Mesothelial cell of epicardium (in vitro differentiated cells): ENCODE data around the gene TCIRG1. TPM values are rescaled to one million over a fixed set of nuclear protein-coding genes. Genes with fewer than 3 reads are reported as not detected.
A peak's percentile ranks its signal among the peaks of the same experiment; 100 is the strongest.
"Not testable (repeated sequence)": the region's sequence is repeated elsewhere in the genome, so short reads cannot be mapped to it uniquely, and the experiment has no call there.

Experiments used
- DNase-seq, 2 experiments: peaks; one replicate each; pipeline ENCODE4 v3.0.0; 2021; ENCODE audit warnings: low spot score in 2 of 2; ENCODE audit not compliant: unreplicated experiment in 2 of 2
- H3K27ac Mint-ChIP-seq: 2 replicates; pipeline ENCODE4 v1.8.0; 2021; ENCODE audit warnings: mixed read lengths
- H3K27me3 Mint-ChIP-seq: 2 replicates; pipeline ENCODE4 v1.8.0; 2021; ENCODE audit warnings: low read depth, mixed read lengths
- H3K36me3 Mint-ChIP-seq: 2 replicates; pipeline ENCODE4 v1.8.0; 2021; ENCODE audit warnings: mixed read lengths
- H3K4me1 Mint-ChIP-seq: 2 replicates; pipeline ENCODE4 v1.8.0; 2021; ENCODE audit warnings: mixed read lengths
- H3K4me3 Mint-ChIP-seq: 2 replicates; pipeline ENCODE4 v1.8.0; 2021; ENCODE audit warnings: mild to moderate bottlenecking, moderate library complexity, mixed read lengths
- H3K9me3 Mint-ChIP-seq: 2 replicates; pipeline ENCODE4 v1.8.0; 2021; ENCODE audit warnings: mixed read lengths
- total RNA-seq: library from RNA; stranded (reverse); gene quantifications from 3 replicates; pipeline ENCODE4 v1.2.1, GENCODE V29; 2021
- TF ChIP-seq, protein P1 (sequence below): fragments of 200-600 bp; sonication (generic); IDR thresholded peaks from one replicate; pipeline ENCODE4 v1.5.0; 2021; ENCODE audit warnings: antibody characterized with exemption; ENCODE audit not compliant: unreplicated experiment

Gene TCIRG1, protein sequence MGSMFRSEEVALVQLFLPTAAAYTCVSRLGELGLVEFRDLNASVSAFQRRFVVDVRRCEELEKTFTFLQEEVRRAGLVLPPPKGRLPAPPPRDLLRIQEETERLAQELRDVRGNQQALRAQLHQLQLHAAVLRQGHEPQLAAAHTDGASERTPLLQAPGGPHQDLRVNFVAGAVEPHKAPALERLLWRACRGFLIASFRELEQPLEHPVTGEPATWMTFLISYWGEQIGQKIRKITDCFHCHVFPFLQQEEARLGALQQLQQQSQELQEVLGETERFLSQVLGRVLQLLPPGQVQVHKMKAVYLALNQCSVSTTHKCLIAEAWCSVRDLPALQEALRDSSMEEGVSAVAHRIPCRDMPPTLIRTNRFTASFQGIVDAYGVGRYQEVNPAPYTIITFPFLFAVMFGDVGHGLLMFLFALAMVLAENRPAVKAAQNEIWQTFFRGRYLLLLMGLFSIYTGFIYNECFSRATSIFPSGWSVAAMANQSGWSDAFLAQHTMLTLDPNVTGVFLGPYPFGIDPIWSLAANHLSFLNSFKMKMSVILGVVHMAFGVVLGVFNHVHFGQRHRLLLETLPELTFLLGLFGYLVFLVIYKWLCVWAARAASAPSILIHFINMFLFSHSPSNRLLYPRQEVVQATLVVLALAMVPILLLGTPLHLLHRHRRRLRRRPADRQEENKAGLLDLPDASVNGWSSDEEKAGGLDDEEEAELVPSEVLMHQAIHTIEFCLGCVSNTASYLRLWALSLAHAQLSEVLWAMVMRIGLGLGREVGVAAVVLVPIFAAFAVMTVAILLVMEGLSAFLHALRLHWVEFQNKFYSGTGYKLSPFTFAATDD
- 60.0 to 63.4 TPM (median 60.5 TPM) in 3 replicates for total RNA-seq

DNA sequence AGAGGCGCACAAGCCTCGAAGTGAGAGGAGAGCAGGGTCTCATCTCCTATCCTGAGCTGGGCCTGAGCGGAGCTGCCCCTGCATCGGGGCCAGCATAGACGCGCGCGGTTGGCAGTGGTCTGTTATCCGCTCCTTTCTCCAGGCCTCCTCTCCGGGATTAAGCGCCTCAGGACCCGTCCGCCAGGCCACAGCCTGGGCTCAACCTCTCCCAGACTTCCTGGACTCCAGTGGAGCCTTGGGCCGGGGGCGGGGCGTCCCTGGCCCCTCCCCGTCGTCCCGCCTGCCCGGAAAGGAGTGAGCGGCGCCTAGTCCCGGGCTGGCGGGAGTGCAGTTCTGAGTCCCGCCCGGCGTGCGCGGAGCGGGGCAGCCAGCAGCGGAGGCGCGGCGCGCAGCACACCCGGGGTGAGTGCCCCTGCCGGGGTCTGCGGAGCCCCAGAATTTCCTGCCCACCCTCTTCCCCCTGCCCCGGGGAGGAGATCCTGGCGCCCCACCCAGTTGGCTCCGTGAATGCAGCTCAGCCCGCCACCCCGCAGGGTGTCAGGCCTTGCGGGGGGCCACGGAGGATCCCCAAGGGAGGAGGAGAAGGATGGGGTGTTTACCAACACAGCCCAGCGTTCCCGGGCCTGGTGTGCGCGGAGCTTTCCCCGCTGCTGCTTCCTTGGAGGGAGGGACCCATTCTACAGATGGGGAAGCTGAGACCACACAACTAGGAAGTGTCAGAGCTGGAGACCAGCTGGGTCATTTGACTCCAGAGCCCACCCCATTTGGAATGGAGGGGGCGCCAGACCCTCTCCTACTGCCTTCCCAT, at the start of gene TCIRG1:
TCIRG1 (plus strand) TSS at position 308 of the 808 bp plus-strand sequence. CDS start 2,247 bp downstream, outside the sequence.
- TF ChIP-seq, protein P1, sequence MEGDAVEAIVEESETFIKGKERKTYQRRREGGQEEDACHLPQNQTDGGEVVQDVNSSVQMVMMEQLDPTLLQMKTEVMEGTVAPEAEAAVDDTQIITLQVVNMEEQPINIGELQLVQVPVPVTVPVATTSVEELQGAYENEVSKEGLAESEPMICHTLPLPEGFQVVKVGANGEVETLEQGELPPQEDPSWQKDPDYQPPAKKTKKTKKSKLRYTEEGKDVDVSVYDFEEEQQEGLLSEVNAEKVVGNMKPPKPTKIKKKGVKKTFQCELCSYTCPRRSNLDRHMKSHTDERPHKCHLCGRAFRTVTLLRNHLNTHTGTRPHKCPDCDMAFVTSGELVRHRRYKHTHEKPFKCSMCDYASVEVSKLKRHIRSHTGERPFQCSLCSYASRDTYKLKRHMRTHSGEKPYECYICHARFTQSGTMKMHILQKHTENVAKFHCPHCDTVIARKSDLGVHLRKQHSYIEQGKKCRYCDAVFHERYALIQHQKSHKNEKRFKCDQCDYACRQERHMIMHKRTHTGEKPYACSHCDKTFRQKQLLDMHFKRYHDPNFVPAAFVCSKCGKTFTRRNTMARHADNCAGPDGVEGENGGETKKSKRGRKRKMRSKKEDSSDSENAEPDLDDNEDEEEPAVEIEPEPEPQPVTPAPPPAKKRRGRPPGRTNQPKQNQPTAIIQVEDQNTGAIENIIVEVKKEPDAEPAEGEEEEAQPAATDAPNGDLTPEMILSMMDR = no peak
- Mint-ChIP-seq H3K4me1 (peaks cover 8% of the 10 kb centered on the region), H3K27me3 (no peaks in the 10 kb centered on the region), H3K36me3 (peaks cover 1% of the 10 kb centered on the region), H3K4me3 (peak within 1 kb of the TSS; percentile 57), H3K9me3 (no peaks in the 10 kb centered on the region), H3K27ac (peak within 1 kb of the TSS; percentile 91)
- no peak for DNase-seq

- not testable (repeated sequence) for H3K36me3 Mint-ChIP-seq, DNase-seq, H3K9me3 Mint-ChIP-seq, H3K27ac Mint-ChIP-seq, H3K4me1 Mint-ChIP-seq
- Mint-ChIP-seq H3K27me3 (peaks cover 65% of the 10 kb centered on the region), H3K4me3 (peak overlapping the region; percentile 50)
Observed at GRCh38 chr11:67990546-67991346, 48.1 kb upstream of the TCIRG1 start.

DNA sequence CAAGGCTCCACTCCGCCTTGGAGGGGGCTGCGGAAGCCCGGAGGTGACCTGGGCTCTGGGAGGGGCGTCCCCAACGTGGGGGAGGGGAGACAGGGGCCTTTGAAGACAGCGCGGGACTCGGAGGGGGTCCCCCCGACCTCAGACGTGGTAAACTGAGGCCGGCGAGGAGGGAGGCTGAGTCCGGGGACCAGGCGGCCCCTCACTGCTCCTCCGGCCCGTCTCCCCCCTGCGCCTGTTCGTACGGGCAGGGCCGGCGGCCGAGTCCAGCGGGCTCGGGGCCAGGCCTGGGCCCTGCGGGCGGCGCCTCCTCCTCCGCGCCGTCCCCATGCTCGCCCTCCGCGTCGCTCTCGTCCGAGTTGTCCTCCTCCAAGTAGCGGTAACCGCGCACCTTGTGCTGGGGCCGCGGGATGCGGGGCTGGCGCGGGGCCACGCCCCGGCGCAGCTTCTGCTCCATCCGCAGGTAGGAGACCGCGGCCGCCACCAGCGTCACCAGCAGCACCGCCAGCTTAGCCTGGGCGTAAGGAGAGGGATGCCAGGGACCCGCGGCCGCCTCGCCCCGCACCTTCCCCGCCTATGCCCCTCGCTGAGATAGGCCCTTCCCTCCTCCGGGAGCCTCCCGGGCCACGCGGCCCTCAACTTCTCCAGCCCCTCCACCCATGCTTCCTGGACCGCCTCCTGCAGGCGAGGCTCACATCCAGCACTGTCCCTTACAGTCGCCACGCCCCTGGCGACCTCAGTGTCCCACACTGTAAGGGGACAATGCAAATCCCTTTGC, 47.3 kb upstream of the TCIRG1 start:
- H3K27ac Mint-ChIP-seq, H3K9me3 Mint-ChIP-seq, H3K4me1 Mint-ChIP-seq, DNase-seq, H3K36me3 Mint-ChIP-seq: not testable (repeated sequence)
- Mint-ChIP-seq H3K4me3 (peak overlapping the region; percentile 49), H3K27me3 (peaks cover 62% of the 10 kb centered on the region)

DNA sequence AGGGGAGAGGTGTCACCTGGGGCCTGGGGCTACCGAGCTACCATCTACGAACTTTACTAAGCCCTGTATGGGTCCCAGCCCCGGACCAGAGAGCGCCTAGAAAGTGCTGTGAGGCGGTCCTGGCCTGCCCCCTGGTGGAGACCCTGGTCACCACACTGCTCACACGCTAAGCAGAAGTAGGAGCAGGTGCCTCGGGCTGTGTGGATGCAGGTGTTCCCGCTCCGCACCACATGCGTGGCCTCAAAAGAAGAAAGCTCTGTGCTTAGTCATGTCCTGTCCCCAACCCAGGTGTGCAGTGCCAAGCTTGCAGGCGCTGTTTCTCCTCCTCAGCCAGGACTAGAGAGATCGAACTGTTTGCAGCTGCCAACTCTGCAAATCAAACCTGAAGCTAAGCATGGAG, 45.0 kb upstream of the TCIRG1 start:
- TF ChIP-seq, protein P1 = peak; percentile 67
- not testable (repeated sequence) for H3K36me3 Mint-ChIP-seq, H3K4me1 Mint-ChIP-seq, H3K4me3 Mint-ChIP-seq, DNase-seq, H3K27ac Mint-ChIP-seq, H3K9me3 Mint-ChIP-seq
- peaks cover 50% of the 10 kb centered on the region for H3K27me3 Mint-ChIP-seq

- not testable (repeated sequence) for H3K36me3 Mint-ChIP-seq, H3K27ac Mint-ChIP-seq, H3K9me3 Mint-ChIP-seq, H3K4me1 Mint-ChIP-seq, H3K4me3 Mint-ChIP-seq, DNase-seq
- peaks cover 46% of the 10 kb centered on the region for H3K27me3 Mint-ChIP-seq
Observed at GRCh38 chr11:67994387-67994786, 44.4 kb upstream of the TCIRG1 start.

DNA sequence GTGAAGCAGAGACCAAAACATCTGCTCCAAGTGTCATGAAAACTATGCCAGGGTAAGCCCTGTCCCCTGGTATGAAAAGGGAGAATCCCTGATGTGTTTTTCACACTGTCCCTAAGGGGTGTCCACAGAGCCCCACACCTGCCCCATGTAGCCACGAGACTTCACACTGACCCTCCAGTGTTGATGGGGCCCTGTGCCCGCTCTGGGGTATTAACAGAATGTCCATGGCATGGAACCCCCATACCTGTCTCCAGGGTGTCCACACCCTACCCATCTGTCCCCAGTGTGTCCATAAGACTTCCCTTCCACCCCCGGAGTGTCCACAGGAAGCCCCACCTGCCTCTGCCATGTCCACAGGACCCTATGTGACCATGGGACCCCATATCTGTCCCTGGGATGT, 43.7 kb upstream of the TCIRG1 start:
- H3K4me3 Mint-ChIP-seq, H3K36me3 Mint-ChIP-seq, H3K27ac Mint-ChIP-seq, H3K9me3 Mint-ChIP-seq, DNase-seq, H3K4me1 Mint-ChIP-seq: not testable (repeated sequence)
- H3K27me3 Mint-ChIP-seq = peaks cover 38% of the 10 kb centered on the region

- H3K27ac Mint-ChIP-seq, H3K9me3 Mint-ChIP-seq, H3K4me1 Mint-ChIP-seq, DNase-seq, H3K4me3 Mint-ChIP-seq, H3K36me3 Mint-ChIP-seq: not testable (repeated sequence)
- H3K27me3 Mint-ChIP-seq = peaks cover 36% of the 10 kb centered on the region
Observed at GRCh38 chr11:67995579-67995978, 43.2 kb upstream of the TCIRG1 start.
